ENCODE results near the gene BLID. TPM values are rescaled to one million over a fixed set of nuclear protein-coding genes. Genes with fewer than 3 reads are reported as not detected.

BLID gene
- total RNA-seq, 1 donor from 2014 or later, result 1.4 TPM

DNA sequence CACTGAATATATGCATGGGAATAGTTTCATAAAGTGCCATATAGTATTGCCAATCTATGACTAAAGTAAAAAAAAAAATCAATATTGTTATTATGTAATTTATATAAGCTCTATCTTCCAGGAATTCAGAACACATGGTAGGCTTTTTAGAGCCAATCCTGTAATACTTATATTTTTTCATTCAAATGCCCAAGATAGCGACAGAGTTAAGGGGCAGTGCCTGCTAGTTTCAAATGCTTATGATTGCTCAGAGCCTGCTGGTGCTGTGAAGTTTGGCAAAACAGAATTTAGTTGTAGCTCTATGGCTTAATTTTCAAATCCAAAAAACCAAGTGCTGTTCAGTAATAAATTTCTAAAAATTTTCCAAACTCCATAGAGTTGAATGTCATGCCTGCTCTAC is 39.0 kb upstream of the BLID start:
- TF ChIP-seq, protein P1, sequence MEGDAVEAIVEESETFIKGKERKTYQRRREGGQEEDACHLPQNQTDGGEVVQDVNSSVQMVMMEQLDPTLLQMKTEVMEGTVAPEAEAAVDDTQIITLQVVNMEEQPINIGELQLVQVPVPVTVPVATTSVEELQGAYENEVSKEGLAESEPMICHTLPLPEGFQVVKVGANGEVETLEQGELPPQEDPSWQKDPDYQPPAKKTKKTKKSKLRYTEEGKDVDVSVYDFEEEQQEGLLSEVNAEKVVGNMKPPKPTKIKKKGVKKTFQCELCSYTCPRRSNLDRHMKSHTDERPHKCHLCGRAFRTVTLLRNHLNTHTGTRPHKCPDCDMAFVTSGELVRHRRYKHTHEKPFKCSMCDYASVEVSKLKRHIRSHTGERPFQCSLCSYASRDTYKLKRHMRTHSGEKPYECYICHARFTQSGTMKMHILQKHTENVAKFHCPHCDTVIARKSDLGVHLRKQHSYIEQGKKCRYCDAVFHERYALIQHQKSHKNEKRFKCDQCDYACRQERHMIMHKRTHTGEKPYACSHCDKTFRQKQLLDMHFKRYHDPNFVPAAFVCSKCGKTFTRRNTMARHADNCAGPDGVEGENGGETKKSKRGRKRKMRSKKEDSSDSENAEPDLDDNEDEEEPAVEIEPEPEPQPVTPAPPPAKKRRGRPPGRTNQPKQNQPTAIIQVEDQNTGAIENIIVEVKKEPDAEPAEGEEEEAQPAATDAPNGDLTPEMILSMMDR (IDR thresholded peaks at IDR 0.05; ENCODE audit: unreplicated experiment), result no peak
- no peaks in the 10 kb centered on the region for H3K9me3 Mint-ChIP-seq
- peaks cover 1% of the 10 kb centered on the region for H3K27me3 Mint-ChIP-seq (ENCODE audit: low read depth)
- H3K36me3 Mint-ChIP-seq, result no peaks in the 10 kb centered on the region
- no peak for DNase-seq (ENCODE audit: low spot score in 2 of 2, unreplicated experiment in 2 of 2)
- H3K4me1 Mint-ChIP-seq, result peaks cover 47% of the 10 kb centered on the region
- no peak overlapping the region for H3K27ac Mint-ChIP-seq
- no peak overlapping the region for H3K4me3 Mint-ChIP-seq

DNA sequence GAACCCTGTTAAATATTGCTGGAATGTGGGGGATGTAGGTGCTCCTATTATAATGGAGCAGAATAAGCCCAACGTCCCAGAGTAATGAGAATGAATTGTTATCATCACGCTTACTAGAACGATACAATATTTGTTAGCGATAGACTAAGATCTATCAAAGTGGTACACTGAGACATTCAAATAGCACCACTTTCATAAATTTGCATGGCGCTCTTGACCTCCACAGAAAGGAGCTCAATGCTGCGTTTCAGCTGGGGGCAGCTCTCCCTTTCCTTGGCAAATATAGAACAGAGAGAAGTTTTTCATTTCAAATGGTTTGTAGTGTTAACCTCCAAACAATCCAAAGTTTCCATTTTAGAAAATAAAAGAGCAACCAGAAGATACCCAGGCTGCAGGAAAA is 38.2 kb upstream of the BLID start:
- Mint-ChIP-seq H3K36me3 (no peaks in the 10 kb centered on the region), H3K9me3 (no peaks in the 10 kb centered on the region), H3K27ac (no peak overlapping the region), H3K4me1 (peaks cover 43% of the 10 kb centered on the region), H3K4me3 (no peak overlapping the region), H3K27me3 (ENCODE audit: low read depth) (peaks cover 1% of the 10 kb centered on the region)
- TF ChIP-seq, protein P1 (IDR thresholded peaks at IDR 0.05; ENCODE audit: unreplicated experiment), result no peak
- DNase-seq (ENCODE audit: low spot score in 2 of 2, unreplicated experiment in 2 of 2), result no peak

GRCh38 chr11:122153746-122154145 is 37.7 kb upstream of the BLID start:
- H3K27ac Mint-ChIP-seq, result no peak overlapping the region
- H3K4me3 Mint-ChIP-seq, result no peak overlapping the region

DNA sequence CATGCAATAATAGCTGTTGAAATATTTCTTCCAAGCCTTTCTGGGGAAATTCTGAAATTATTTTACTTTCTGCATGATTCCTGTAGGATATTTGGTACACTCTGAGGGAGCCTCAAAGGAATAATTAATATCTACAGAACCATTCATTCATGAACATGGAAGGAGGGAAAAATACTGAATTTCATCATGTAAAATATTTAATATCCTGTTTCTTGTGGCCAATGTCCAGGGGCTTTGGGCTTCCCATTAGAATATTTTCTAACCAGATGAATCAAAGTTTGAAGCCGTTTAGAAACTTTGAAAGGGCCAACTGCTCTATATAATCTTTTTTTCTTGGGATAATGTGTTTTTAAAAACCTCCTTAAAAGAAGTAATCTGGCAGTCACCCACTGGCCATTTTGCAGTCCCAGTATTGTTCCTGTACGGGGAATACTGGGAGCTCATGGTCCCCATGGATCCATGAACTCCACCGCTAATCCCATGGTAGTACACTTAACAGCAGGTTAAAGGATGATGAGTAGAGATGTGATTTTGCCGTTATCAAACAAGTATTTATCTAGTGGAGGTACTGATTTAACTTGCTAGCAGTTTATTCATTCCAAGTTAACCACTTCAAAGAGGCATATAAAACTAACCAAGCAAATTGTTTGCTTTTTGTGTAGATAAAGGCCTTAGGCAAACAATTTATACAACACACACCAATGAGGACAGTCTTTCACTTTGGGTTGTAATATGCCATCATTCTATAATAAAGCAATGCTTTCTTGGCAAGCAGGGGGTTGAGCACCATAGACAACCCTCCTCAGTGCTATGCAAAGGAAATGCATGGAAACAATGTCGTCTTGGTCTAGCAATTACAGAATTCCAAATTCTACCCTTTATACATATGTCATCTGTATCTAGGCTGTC is 34.5 kb upstream of the BLID start:
- Mint-ChIP-seq H3K27ac (peak overlapping the region; percentile 66), H3K4me3 (no peak overlapping the region), H3K27me3 (ENCODE audit: low read depth) (no peaks in the 10 kb centered on the region), H3K9me3 (no peaks in the 10 kb centered on the region), H3K4me1 (peaks cover 27% of the 10 kb centered on the region), H3K36me3 (no peaks in the 10 kb centered on the region)
- no peak for DNase-seq (ENCODE audit: low spot score in 2 of 2, unreplicated experiment in 2 of 2)
- TF ChIP-seq, protein P1 (IDR thresholded peaks at IDR 0.05; ENCODE audit: unreplicated experiment), result no peak

More at GRCh38 chr11:122153746-122154145, 37.7 kb upstream of the BLID start:
- DNase-seq (ENCODE audit: low spot score in 2 of 2, unreplicated experiment in 2 of 2), result no peak
- Mint-ChIP-seq H3K4me1 (peaks cover 41% of the 10 kb centered on the region), H3K36me3 (no peaks in the 10 kb centered on the region), H3K9me3 (no peaks in the 10 kb centered on the region), H3K27me3 (ENCODE audit: low read depth) (peaks cover 1% of the 10 kb centered on the region)
- TF ChIP-seq, protein P1 (IDR thresholded peaks at IDR 0.05; ENCODE audit: unreplicated experiment), result no peak

DNA sequence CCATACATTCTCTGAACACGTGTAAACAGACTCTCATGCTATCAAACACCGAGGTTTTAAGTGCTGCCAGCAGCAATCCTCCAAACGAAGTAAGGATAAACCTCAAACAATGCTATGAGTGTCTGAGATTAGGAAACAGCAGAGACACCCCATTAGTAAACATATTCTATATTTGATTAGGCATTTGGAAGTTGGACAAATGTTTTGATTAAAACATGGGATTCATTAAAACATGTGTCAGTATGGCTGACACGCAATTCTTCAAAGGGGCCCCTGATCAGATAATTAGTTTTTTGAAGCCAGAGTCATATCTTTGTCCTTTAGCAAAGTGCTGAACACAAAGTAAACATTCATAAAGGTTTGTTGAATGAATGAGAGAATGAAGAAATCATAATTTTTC is 33.2 kb upstream of the BLID start:
- no peak for DNase-seq (ENCODE audit: low spot score in 2 of 2, unreplicated experiment in 2 of 2)
- H3K9me3 Mint-ChIP-seq, result no peaks in the 10 kb centered on the region
- no peak overlapping the region for H3K27ac Mint-ChIP-seq
- H3K4me3 Mint-ChIP-seq, result no peak overlapping the region
- peaks cover 23% of the 10 kb centered on the region for H3K4me1 Mint-ChIP-seq
- TF ChIP-seq, protein P1 (IDR thresholded peaks at IDR 0.05; ENCODE audit: unreplicated experiment), result no peak
- H3K27me3 Mint-ChIP-seq (ENCODE audit: low read depth), result no peaks in the 10 kb centered on the region
- peaks cover 2% of the 10 kb centered on the region for H3K36me3 Mint-ChIP-seq
